Left ventricle myocardium superior (tissue), 1 donor: ENCODE results near the gene PPCS. TPM values are rescaled to one million over a fixed set of nuclear protein-coding genes. Genes with fewer than 3 reads are reported as not detected.

Source experiments
- ATAC-seq: fragments of 200-7000 bp; cut with Tn5 transposase; one replicate; pipeline ENCODE4 v1.9.1; 2020; ENCODE audit warnings: mild to moderate bottlenecking, moderate library complexity
- DNase-seq: peaks from one replicate; pipeline ENCODE4 v3.0.0-alpha.2; 2020
- intact Hi-C: fragments of 100-400 bp; cut with micrococcal nuclease; formaldehyde crosslinking; loops from one replicate; pipeline ENCODE4 v1.11.0; 2022
- long read RNA-seq: library from polyadenylated mRNA; unstranded; transcript quantifications from one replicate; pipeline ENCODE4 v2.0.0, GENCODE V29; 2021
- total RNA-seq: library from RNA; stranded (reverse); fragmentation: NEBNext Ultra II Directional; extraction: Animal tissue kit (Norgen Biotek cat#: 25700); gene quantifications from one replicate; pipeline ENCODE4 v1.2.1, GENCODE V29; 2021
- donor health status: DM: no; HTN: yes; CAD: no; lungs with severe emphysema.

Gene PPCS
- 31.1 TPM for total RNA-seq
- long read RNA-seq, transcript PPCS-201 (3 exons, 984 nt): minor isoform, 18 of 86 reads
- long read RNA-seq, transcript PPCS-203 (3 exons, 1,431 nt): major isoform, 57 of 86 reads
- long read RNA-seq, partial matches to known transcripts: 0 of 86 reads
- long read RNA-seq, other reads (novel, unspliced or antisense): 8 of 86 reads

DNA sequence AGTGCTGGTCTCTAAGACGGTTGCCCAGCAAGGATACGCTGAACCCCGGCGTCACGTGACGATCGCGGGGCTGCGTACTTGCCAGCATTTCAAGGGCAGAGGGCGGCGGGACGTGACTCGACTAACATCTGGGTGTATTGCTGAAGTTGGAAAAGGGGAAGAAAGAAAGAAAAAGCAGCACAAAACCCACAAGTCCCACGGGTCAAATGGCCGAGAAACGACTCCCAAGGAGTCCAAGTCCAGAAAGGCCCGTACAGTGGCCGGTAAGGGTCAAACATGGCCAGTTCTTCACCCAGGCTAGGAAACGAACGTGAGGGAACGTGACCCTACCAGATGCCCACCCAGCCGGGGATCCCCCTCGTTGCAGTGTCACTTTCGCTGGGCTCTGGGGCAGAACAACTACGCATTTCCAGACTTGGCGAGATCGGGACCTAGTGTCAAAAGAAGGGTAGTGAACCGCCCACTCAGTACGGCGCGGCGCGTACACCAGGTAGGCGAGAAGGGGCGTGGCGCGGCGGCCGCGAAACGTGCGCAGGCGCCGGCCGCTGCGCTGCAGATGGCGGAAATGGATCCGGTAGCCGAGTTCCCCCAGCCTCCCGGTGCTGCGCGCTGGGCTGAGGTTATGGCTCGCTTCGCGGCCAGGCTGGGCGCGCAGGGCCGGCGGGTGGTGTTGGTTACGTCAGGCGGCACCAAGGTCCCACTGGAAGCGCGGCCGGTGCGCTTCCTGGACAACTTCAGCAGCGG is at the start of gene PPCS, which contains the start of gene ZMYND12:
Gene PPCS (plus strand): TSS at position 534 of the 744 bp plus-strand sequence. CDS start 23 bp downstream, at position 557.
Gene ZMYND12 (minus strand): TSS at position 13 of the 744 bp plus-strand sequence. CDS start 25 bp downstream, outside the sequence.
- peak; percentile 94 for DNase-seq
- peak; percentile 97 for ATAC-seq
- intact Hi-C loops: loop anchor here (10.0 kb wide), 1 partner anchor 111 kb away; no protein-coding TSS in a partner anchor

- DNase-seq (no peak), ATAC-seq (no peak)
- intact Hi-C loops: no loop called here
Measured at GRCh38 chr1:42414551-42415496, 41.5 kb upstream of the PPCS start.

DNA sequence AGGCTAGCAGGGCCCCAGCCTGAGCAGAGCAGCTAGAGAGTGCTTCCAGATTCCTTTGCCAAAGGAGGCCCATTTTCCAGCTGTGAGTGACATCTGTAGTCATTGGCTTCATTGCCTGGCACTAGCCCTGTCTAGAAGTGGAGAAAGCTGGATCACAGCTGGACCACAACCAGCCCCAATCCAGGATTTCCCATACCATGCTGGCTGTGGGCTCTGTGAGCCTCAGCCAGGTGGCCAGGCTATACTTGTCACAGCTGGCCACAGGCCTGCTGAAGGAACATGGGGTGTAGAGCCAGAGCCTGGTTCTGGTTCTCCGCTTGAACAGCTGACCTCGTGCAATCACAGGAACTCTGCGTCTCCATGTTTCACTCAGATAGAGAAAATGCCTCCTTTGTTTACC is 39.2 kb upstream of the PPCS start:
- ATAC-seq (peak; percentile 30), DNase-seq (peak; percentile 37)
- intact Hi-C loops: no loop called here

- ATAC-seq: no peak
- no peak for DNase-seq
- intact Hi-C loops: no loop called here
Measured at GRCh38 chr1:42418516-42418915, 37.8 kb upstream of the PPCS start.

GRCh38 chr1:42419126-42419821 is 37.1 kb upstream of the PPCS start:
- DNase-seq (peak; percentile 80), ATAC-seq (peak; percentile 89)
- intact Hi-C loops: no loop called here

- DNase-seq: no peak
- ATAC-seq: peak; percentile 38
- intact Hi-C loops: no loop called here
Measured at GRCh38 chr1:42420121-42420520, 36.2 kb upstream of the PPCS start.

DNA sequence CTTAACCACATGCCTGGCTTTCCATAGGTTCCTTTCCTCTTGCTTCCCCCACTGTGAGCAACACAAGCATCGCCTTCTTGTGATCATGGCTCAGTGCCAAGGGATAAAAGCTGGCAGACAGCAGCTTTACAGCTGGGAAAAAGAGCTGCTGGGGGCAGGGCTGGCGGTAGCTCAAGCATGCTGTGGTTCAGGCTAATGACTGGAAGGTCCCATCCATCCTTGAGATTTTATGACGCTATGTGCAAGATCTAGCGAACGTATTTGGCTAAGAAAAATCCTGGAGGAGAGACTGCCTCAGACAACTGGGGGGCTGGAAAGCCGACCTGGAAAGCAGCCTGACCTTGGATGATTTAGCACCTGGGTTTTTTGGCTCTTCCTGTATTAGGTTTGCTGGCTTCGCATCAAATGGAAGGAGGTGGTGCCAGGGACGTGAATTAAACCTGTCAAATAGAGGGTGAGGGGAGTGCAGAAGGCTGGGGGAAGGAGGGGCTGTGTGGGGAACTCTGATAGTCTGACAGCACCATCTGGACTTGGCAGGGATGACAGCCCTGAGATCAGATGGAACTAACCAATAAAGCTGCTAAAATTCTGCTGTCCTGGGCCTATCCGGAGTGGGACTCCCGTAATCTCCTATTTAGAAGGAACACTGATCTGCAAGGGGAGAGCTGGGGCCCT is 35.3 kb upstream of the PPCS start:
- intact Hi-C loops: no loop called here
- peak; percentile 71 for ATAC-seq
- peak; percentile 68 for DNase-seq

- intact Hi-C loops: no loop called here
- peak; percentile 7 for ATAC-seq
- DNase-seq: no peak
Measured at GRCh38 chr1:42422737-42423136, 33.6 kb upstream of the PPCS start.

- no peak for DNase-seq
- intact Hi-C loops: no loop called here
- ATAC-seq: no peak
Measured at GRCh38 chr1:42423681-42424080, 32.7 kb upstream of the PPCS start.

DNA sequence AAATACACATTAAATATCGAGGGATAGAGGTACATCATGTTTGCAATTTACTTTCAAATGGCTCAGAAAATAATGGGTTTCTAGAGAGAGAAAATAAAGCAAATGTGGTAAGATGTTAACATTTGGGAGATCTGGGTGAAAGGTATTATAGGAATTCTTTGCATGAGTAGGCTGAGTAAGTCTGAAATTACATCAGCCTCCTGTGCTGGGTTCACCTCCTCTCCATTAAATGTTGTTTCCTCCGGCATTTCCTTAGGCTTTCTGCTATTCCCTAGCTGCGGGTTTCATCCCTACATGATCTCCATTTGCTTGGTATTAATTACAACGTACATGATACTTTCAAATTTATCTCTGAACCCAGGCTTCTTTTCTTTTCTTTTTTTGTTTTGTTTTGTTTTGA is 32.1 kb upstream of the PPCS start:
- intact Hi-C loops: no loop called here
- DNase-seq (no peak), ATAC-seq (no peak)

DNA sequence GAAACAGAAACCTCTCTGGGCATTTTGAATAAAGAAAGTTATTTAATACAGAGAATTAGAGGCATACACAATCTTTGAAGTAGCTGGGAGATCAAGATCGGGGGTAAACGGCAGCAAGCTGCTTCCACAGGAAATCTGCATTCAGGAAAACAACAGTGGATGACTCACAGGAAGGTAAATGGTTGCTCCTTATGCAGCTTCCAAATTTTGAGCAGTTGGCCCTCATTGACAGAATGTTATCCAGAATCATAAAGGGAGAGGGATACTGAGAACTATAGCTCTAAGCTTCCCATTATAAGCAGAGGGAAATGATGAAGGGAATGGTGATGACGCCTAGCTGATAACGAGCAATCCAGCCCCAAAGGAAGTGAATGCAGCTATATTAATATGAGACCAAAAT is 29.1 kb upstream of the PPCS start:
- DNase-seq (no peak), ATAC-seq (no peak)
- intact Hi-C loops: no loop called here

- intact Hi-C loops: no loop called here
- ATAC-seq: no peak
- DNase-seq: no peak
Measured at GRCh38 chr1:42429603-42430002, 26.7 kb upstream of the PPCS start.

DNA sequence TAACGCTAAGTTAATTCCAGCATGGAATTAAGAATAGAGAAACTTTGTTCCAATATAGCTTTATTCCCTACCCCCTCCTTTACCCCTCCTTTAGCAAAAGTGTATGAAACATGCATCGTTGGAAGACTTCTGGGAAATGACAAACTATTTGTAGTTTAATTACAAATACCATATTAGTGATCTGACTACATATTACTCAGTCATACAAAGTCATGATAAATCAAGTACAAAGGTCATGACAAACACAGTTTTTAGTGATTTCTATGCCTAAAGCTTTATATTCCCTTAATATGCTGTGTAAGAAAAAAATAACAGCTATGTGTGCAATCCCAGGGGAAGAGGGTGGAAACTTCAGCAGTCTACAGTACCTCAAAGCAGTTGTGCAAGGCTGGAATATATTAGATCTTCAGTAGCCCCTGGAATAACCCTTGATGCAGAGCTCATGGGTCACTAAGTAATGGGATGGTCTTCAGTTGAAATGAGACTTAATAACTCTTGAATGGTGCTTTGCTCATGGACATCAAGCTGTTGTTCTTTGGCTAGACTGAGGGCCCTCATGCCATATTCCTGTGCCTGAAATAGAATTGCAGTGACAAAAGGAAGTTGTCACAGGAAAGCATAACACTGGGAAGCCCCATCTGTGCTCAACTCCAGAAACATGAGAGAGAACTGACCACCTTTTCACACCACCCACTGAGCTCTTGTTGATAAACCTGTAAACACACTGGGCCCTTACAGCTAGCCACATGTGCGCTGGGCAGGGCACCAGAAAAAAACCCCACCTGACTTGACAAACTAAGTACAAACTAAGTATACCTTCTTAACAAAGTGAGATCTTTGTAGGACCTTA is 25.8 kb upstream of the PPCS start:
- intact Hi-C loops: no loop called here
- ATAC-seq: no peak
- DNase-seq: no peak

DNA sequence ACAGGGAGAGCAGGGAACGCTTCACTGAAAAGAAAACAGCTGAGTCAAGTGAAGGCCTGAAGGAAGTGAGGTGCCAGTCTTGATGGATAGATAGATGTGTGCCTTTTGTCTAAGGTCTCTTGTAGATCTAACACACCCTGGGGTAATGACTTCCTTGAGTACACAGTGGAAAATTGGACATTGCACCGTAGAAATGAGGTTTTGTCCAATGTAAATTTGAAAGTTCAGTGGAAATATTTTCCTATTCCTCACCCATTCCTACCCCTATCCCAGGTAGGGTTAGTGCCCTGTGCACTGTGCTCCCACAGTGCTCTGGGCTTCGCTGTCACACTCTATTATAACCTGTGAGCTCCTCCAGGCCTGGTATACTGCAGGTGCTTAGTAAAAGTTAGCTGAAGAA is 24.8 kb upstream of the PPCS start:
- intact Hi-C loops: no loop called here
- DNase-seq: no peak
- no peak for ATAC-seq

GRCh38 chr1:42432714-42433113 is 23.6 kb upstream of the PPCS start:
- ATAC-seq (peak; percentile 18), DNase-seq (no peak)
- intact Hi-C loops: no loop called here

- intact Hi-C loops: no loop called here
- ATAC-seq (peak; percentile 24), DNase-seq (no peak)
Measured at GRCh38 chr1:42433369-42433768, 23.0 kb upstream of the PPCS start.

DNA sequence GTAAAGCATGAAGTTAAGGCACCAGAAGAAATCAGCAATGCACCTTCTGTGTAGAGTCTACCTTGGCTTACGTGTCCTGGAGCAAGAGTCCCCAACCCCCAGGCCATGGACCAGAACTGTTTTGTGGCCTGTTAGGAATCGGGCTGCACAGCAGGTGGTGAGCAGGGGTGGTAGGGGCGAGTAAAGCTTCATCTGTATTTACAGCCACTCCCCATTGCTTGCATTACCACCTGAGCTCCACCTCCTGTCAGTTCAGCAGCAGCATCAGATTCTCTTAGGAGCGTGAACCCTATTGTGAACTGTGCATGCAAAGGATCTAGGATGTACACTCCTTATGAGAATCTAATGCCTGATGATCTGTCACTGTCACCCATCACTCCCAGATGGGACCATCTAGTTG is 22.0 kb upstream of the PPCS start:
- intact Hi-C loops: no loop called here
- ATAC-seq (no peak), DNase-seq (no peak)

DNA sequence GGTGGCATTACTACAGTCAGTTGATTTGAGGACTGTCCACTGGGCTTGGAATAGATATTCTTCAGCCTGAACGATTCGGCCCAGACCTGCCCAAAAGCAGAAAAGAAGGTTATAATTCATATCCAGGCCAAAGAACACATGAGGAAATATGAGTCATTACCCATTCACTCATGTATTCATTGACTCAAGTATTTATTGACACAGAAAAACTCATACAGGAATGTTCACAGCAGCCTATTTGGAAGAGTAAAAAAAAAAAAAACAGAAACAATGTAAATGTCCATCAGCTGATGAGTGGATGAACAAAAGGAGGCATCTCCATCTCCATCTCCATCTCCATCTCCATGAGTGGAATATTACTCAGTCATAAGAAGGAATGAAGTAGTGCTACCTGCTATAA is 16.4 kb upstream of the PPCS start:
- intact Hi-C loops: no loop called here

More for the DNA sequence above, 16.4 kb upstream of the PPCS start:
- no peak for DNase-seq
- no peak for ATAC-seq
